Fibroblast of the aortic adventitia (primary cell): ENCODE results near the gene TECRL. TPM values are rescaled to one million over a fixed set of nuclear protein-coding genes. Genes with fewer than 3 reads are reported as not detected.

Source experiments
- DNase-seq: peaks from one replicate; pipeline ENCODE4 v3.0.0-alpha.2; 2010; ENCODE audit warnings: low read depth
- H3K4me3 ChIP-seq: 2 replicates; pipeline ENCODE4 v1.5.1; 2011; ENCODE audit warnings: low read depth, mild to moderate bottlenecking, control low read depth, low read length, moderate library complexity
- CTCF ChIP-seq: IDR thresholded peaks from 2 replicates; pipeline ENCODE4 v1.5.1; 2011; ENCODE audit warnings: mild to moderate bottlenecking, low read length, control low read depth, inconsistent platforms; ENCODE audit not compliant: insufficient read depth
- total RNA-seq: library from RNA; depleted of rRNA; stranded (reverse); fragments of >200 nt; gene quantifications from 2 replicates; pipeline ENCODE4 v1.2.3, GENCODE V29; 2012; ENCODE audit warnings: low replicate concordance

The TECRL gene
- total RNA-seq, 1 donor: not detected

- TF ChIP-seq CTCF: no peak
- no peak overlapping the region for H3K4me3 ChIP-seq
- DNase-seq: no peak
These were observed 137.6 kb downstream of the TECRL start for GRCh38 chr4:64271601-64272081.

- H3K4me3 ChIP-seq: no peak overlapping the region
- TF ChIP-seq CTCF: no peak
- no peak for DNase-seq
These were observed 142.6 kb downstream of the TECRL start for GRCh38 chr4:64266669-64267068.

GRCh38 chr4:64266263-64266662 lies 143.0 kb downstream of the TECRL start:
- H3K4me3 ChIP-seq: no peak overlapping the region
- no peak for TF ChIP-seq CTCF
- DNase-seq: no peak

GRCh38 chr4:64251781-64252180 lies 157.5 kb downstream of the TECRL start:
- DNase-seq: no peak
- H3K4me3 ChIP-seq: no peak overlapping the region
- TF ChIP-seq CTCF: no peak

GRCh38 chr4:64250488-64250887 lies 158.8 kb downstream of the TECRL start:
- no peak overlapping the region for H3K4me3 ChIP-seq
- TF ChIP-seq CTCF: no peak
- DNase-seq: no peak

- DNase-seq: no peak
- no peak overlapping the region for H3K4me3 ChIP-seq
- TF ChIP-seq CTCF: no peak
These were observed 159.2 kb downstream of the TECRL start for GRCh38 chr4:64250061-64250460.

- DNase-seq: no peak
- no peak for TF ChIP-seq CTCF
- H3K4me3 ChIP-seq: no peak overlapping the region
These were observed 161.1 kb downstream of the TECRL start for GRCh38 chr4:64248186-64248585.
